HL-60 (cell line): Measurements from ENCODE around the gene HOXD8.

Experiments
- DNase-seq, 2 experiments: peaks; one replicate each; pipeline ENCODE4 v3.0.0-alpha.2; 2010 to 2020; ENCODE audit warnings: low read depth in 1 of 2, low spot score in 1 of 2
- H3K27ac ChIP-seq: fragments of 250-450 bp; sonication (Bioruptor Pico); replicated peaks from 2 replicates; pipeline ENCODE4 v1.5.1; 2020; ENCODE audit warnings: mild to moderate bottlenecking, moderate library complexity
- H3K27me3 ChIP-seq: fragments of 250-450 bp; sonication (Bioruptor Pico); 2 replicates; pipeline ENCODE4 v1.5.1; 2021; ENCODE audit warnings: mild to moderate bottlenecking, moderate library complexity; ENCODE audit not compliant: insufficient read depth, poor library complexity, severe bottlenecking
- H3K4me3 ChIP-seq: replicated peaks from 2 replicates; pipeline ENCODE4 v1.5.1; 2011; ENCODE audit warnings: mild to moderate bottlenecking, control low read depth, low read length; ENCODE audit not compliant: insufficient read depth
- GABPA ChIP-seq: IDR thresholded peaks from 2 replicates; pipeline ENCODE4 v1.6.1; 2012; ENCODE audit warnings: low read depth
- POLR2AphosphoS5 ChIP-seq: IDR thresholded peaks from 2 replicates; pipeline ENCODE4 v1.6.1; 2012; ENCODE audit warnings: low read depth
- REST ChIP-seq: IDR thresholded peaks from 2 replicates; pipeline ENCODE4 v1.6.1; 2012; ENCODE audit warnings: low read depth; ENCODE audit not compliant: insufficient replicate concordance
- SPI1 ChIP-seq: IDR thresholded peaks from 2 replicates; pipeline ENCODE4 v1.6.1; 2012; ENCODE audit warnings: low read depth, mild to moderate bottlenecking, borderline replicate concordance
- TF ChIP-seq, protein P1 (sequence below): IDR thresholded peaks from one replicate; pipeline ENCODE4 v1.5.1; 2011; ENCODE audit warnings: low read length, control low read depth, inconsistent platforms; ENCODE audit not compliant: insufficient read depth

HOXD8 gene

DNA sequence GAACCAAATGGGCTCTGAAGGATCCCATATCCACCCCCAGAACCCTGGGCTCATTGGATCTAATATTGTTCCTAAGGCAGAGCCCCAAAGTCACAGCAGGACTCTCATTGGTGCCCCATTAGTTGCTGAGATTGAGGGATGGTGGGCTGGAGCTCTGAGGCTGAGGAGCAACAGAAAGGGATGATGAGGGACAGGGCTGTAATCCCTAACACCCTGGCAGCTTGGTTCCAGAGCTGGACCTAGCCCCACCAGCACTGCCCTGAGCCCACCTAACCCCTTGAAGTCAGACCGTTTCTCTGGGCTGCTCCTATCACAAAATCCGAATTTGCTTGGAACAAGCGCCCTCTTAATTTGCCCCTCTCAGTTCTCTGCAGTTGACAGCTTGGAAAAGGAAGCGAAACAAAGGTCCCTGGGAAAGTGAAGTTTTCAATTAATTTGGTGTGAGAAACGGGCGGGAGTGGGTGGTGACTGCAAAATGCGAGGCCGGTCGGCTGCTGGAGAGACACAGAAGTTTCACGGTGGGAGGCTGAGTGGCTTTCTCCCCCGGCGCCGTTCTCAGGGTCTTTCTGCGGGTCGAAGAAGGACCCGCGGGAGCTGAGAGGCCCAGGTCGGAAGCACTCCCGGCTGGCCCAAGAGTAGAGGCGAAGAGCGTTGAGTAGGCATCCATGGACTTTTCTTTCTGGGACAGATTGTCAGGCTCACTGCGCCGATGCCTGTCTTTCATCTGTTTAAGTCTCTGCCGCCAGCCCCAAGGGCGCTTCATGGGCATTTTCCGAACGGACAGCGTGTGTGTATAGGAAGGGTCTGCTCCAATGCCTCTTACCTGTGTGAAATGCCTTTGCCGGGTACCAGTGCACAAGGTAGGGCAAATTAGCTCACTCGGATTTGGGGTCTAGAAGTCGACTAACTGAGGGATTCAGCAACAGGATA lies 37.9 kb upstream of the HOXD8 start:
- Histone ChIP-seq H3K27me3 (peaks cover 88% of the 10 kb centered on the region), H3K4me3 (no peak overlapping the region), H3K27ac (no peak overlapping the region)
- DNase-seq, result no peak
- no peak for TF ChIP-seq POLR2AphosphoS5
- TF ChIP-seq REST, result no peak

GRCh38 chr2:176092270-176093144 lies 37.0 kb upstream of the HOXD8 start, which contains the start of gene HOXD13:
Gene HOXD13, plus strand, starts transcription at chr2:176092721. Its CDS starts 170 bp downstream, at chr2:176092891.
- no peak for DNase-seq
- TF ChIP-seq POLR2AphosphoS5 (no peak), GABPA (no peak), REST (no peak), SPI1 (no peak)
- TF ChIP-seq, protein P1, sequence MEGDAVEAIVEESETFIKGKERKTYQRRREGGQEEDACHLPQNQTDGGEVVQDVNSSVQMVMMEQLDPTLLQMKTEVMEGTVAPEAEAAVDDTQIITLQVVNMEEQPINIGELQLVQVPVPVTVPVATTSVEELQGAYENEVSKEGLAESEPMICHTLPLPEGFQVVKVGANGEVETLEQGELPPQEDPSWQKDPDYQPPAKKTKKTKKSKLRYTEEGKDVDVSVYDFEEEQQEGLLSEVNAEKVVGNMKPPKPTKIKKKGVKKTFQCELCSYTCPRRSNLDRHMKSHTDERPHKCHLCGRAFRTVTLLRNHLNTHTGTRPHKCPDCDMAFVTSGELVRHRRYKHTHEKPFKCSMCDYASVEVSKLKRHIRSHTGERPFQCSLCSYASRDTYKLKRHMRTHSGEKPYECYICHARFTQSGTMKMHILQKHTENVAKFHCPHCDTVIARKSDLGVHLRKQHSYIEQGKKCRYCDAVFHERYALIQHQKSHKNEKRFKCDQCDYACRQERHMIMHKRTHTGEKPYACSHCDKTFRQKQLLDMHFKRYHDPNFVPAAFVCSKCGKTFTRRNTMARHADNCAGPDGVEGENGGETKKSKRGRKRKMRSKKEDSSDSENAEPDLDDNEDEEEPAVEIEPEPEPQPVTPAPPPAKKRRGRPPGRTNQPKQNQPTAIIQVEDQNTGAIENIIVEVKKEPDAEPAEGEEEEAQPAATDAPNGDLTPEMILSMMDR, result no peak
- H3K4me3 ChIP-seq, result peak within 1 kb of the TSS; percentile 13
- H3K27ac ChIP-seq, result no peak within 1 kb of the TSS
- H3K27me3 ChIP-seq, result peaks cover 83% of the 10 kb centered on the region

- DNase-seq, result no peak
Observed at GRCh38 chr2:176093145-176093897, 36.2 kb upstream of the HOXD8 start.

More at GRCh38 chr2:176093145-176093897, 36.2 kb upstream of the HOXD8 start:
- peak overlapping the region; percentile 13 for H3K4me3 ChIP-seq
- H3K27me3 ChIP-seq, result peaks cover 83% of the 10 kb centered on the region
- TF ChIP-seq, protein P1, result no peak
- TF ChIP-seq SPI1 (no peak), GABPA (no peak)
- H3K27ac ChIP-seq, result no peak overlapping the region
